Measurements from ENCODE around the gene NKAIN4. TPM values are rescaled to one million over a fixed set of nuclear protein-coding genes. Genes with fewer than 3 reads are reported as not detected.

The NKAIN4 gene
- total RNA-seq, 4 donors from 2014 or later: not detected

DNA sequence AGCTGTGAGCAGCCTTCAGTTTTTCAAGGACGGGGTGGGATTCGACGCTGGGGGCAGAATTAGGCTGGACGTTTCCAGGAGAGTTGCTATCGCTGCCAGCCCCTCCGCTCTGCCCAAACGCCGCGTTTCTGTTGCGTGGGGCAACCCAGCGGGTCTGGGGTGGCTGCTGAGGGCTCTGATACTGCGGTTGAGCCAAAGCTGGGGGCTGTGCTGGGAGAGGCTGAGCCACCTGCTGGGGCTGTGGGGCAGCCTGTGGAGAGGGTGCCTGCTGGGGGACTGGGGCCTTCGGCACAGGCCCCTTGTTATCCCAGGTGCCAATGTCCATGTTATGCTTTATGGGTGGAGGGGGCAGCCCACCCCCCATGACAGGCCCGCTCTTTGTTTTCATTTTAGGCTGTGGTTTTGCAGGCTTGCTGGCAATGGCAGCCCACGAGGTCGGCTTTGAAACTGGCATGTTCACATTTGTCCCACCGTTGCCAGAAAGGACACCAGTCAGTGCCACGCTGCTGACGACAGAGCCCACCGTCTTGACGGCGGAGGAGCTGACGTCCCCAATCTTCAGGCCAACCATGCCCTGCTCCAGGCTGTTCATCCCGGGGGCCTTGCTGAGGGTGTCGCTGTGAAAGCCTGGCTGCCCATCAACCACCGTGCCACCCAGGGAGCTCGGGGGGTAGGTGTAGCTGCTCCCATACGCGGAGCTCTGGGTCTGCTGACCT lies 51.3 kb downstream of the NKAIN4 start:
- TF ChIP-seq, protein P1, sequence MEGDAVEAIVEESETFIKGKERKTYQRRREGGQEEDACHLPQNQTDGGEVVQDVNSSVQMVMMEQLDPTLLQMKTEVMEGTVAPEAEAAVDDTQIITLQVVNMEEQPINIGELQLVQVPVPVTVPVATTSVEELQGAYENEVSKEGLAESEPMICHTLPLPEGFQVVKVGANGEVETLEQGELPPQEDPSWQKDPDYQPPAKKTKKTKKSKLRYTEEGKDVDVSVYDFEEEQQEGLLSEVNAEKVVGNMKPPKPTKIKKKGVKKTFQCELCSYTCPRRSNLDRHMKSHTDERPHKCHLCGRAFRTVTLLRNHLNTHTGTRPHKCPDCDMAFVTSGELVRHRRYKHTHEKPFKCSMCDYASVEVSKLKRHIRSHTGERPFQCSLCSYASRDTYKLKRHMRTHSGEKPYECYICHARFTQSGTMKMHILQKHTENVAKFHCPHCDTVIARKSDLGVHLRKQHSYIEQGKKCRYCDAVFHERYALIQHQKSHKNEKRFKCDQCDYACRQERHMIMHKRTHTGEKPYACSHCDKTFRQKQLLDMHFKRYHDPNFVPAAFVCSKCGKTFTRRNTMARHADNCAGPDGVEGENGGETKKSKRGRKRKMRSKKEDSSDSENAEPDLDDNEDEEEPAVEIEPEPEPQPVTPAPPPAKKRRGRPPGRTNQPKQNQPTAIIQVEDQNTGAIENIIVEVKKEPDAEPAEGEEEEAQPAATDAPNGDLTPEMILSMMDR (IDR thresholded peaks at IDR 0.05): no peak
- ATAC-seq (ENCODE audit: low FRiP score): no peak
- no peak for DNase-seq (ENCODE audit: low spot score)

DNA sequence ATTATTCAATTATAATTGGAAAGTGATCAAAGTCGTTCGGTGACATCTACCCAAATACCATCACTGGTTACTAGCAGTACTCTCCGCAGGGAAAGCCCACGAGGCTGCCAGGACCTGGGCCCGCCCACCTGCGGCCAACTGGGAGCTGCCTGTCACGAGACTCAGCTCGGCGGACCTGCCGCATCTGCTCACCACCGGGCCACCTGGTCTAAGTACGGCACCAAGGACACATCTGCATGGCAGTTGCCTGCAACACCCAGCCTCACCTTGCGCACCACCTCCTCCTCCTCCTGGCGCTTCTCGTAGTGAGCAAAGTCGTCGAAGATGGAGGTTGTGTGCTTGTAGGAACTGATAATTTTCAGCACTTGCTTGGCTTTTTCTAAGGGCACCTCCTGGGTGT lies 52.2 kb downstream of the NKAIN4 start:
- TF ChIP-seq, protein P1 (IDR thresholded peaks at IDR 0.05): no peak
- ATAC-seq (ENCODE audit: low FRiP score) (no peak), DNase-seq (ENCODE audit: low spot score) (no peak)

DNA sequence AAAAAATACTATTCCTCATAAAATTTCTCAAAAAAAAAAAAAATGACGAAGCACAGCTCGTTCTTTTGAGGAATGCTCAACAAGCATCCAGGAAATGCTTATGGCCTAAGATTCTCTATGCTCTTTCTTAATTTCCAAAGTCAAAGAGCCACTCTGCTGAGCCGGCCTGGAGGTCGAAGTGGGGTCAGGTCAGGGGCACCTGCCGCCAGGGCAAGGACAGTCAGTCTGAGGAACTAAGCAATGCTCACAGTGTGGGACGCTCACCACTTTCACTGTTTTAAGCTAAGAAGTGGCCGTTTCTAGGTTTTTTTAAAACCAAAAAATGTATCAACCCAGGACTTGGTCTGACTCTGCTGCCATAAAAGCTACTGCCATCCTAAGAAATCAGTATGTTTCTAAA lies 55.7 kb downstream of the NKAIN4 start:
- no peak for DNase-seq (ENCODE audit: low spot score)
- TF ChIP-seq, protein P1 (IDR thresholded peaks at IDR 0.05): no peak
- no peak for ATAC-seq (ENCODE audit: low FRiP score)

DNA sequence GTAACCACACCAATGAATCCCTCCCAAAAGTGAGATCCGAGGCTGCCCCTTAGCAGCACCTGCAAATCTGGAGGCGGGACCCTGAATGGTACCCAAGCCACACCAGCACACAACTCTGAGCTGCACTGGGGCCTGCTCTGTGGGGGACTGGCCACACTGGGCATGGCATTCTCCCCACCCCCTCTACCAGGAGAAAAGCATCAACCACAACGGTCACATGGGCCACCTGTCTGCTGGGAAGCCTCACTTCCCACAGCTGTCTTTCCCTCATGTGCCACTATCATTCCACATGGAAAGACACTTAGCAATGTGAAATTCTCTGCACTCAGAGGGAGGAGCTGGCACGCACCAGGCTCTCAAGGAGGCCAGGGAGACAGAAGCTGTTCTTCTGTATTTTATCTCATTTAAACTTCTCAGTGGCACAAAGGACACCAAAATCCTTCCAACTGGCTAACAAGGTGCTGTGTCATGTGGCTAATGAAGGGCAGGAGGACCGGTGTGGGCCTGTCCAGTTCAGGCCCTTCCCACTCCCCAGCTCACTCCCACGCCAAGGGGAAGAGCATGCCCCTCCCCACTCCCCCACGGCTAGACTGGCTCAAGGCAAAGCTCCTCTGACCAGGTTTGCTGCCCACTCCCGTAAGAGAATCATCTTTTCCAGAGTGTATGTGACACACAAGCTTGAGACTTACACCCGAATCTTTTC lies 57.3 kb downstream of the NKAIN4 start:
- TF ChIP-seq, protein P1 (IDR thresholded peaks at IDR 0.05): no peak
- DNase-seq (ENCODE audit: low spot score) (no peak), ATAC-seq (ENCODE audit: low FRiP score) (no peak)

DNA sequence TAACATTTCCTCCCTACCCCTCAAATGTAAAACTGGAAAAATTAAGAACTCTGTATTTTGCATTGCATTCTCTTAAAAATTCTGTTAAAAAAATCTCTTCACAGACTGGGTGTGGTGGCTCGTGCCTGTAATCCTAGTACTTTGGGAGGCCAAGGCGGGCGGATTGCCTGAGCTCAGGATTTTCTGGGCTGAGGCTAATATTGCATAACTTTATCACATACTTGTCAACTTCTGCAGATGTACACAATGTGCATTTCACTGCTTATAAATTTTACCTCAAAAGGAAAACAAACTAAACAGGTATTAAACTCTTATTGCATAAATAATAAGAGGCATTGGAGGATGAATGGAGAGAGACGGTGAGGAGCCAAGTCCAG lies 59.5 kb downstream of the NKAIN4 start:
- TF ChIP-seq, protein P1 (IDR thresholded peaks at IDR 0.05): no peak
- ATAC-seq (ENCODE audit: low FRiP score) (no peak), DNase-seq (ENCODE audit: low spot score) (no peak)

DNA sequence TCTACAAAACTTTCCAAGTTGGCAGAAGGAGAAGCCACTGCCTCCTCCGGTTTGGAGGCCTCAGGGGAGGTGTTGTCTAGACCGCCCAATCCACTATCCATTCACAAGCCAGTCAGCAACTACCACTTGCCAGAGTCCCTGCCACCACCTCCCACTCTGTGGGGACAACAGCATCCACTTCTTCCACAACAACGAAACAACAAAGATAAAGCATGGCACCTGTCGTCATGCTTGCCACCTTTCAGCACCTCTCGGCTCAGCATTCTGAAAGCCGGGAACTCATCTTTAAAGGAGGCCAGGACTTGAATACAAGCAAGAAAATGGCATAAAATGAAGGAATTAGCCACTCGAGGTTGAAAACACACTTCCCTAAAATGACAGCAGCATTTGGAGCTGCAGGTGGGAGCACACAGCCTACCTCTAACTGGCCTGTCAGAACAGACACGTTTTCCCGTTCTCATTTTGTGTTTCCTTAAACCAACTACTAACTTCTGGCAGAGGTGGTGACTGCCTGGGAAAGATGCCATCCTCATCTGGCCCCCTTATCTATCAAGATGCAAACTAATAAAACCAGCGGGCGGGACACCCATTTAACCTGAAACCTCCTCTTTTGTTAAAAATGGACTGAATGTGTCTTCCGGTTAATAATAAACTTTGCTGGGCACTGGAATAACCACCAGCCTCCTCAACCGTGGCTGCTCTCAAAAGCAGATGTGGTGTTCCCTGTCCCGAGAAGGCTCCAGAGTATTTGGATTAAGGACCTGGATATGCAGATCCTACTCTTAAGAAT lies 60.1 kb downstream of the NKAIN4 start:
- no peak for DNase-seq (ENCODE audit: low spot score)
- no peak for ATAC-seq (ENCODE audit: low FRiP score)
- TF ChIP-seq, protein P1 (IDR thresholded peaks at IDR 0.05): no peak

Measured in omental fat pad (tissue), 4 donors.